PC-3 (cell line): ENCODE data around the gene TUBB. TPM values are rescaled to one million over a fixed set of nuclear protein-coding genes. Genes with fewer than 3 reads are reported as not detected.

Experiments used
- ATAC-seq: fragments of 200-7000 bp; cut with Tn5 transposase; 2 replicates; pipeline ENCODE4 v1.9.1; 2020; ENCODE audit warnings: mild to moderate bottlenecking, moderate library complexity
- BruUV-seq: library from RNA; stranded (reverse); fragments of 400-500 nt; replicated peaks from 2 replicates; lab custom pipeline; 2021; lab: Mats Ljungman, UMichigan
- CTCF ChIA-PET: fragments of 300-600 bp; sonication (Branson Sonifier 250); formaldehyde crosslinking; loops from one replicate; lab custom pipeline; 2022; ENCODE audit warnings: antibody characterized with exemption; lab: Charles Lee
- POLR2A ChIA-PET: fragments of 300-600 bp; sonication (Branson Sonifier 250); formaldehyde crosslinking; loops from one replicate; lab custom pipeline; 2022; ENCODE audit warnings: antibody characterized with exemption; ENCODE audit not compliant: unreplicated experiment; lab: Charles Lee
- DNase-seq: peaks from one replicate; pipeline ENCODE4 v3.0.0-alpha.2; 2015
- H2AFZ ChIP-seq: fragments of 300-600 bp; sonication (generic); 2 replicates; pipeline ENCODE4 v1.6.0; 2016; ENCODE audit warnings: antibody characterized with exemption, low read length
- H3F3A ChIP-seq: fragments of 300-600 bp; sonication (generic); one replicate; pipeline ENCODE4 v1.6.0; 2017; ENCODE audit warnings: antibody characterized with exemption, low read length, control low read depth, mild to moderate bottlenecking; ENCODE audit not compliant: unreplicated experiment
- H3K27ac ChIP-seq: fragments of 300-600 bp; sonication (generic); 2 replicates; pipeline ENCODE4 v1.5.1; 2016; ENCODE audit warnings: mild to moderate bottlenecking, low read length
- H3K27me3 ChIP-seq: fragments of 300-600 bp; sonication (generic); 2 replicates; pipeline ENCODE4 v1.6.1; 2016; ENCODE audit warnings: low read length, mixed read lengths
- H3K36me3 ChIP-seq: fragments of 300-600 bp; sonication (generic); 2 replicates; pipeline ENCODE4 v1.6.1; 2016; ENCODE audit warnings: low read depth, mixed run types, low read length, mixed read lengths
- H3K4me1 ChIP-seq: fragments of 300-600 bp; sonication (generic); 2 replicates; pipeline ENCODE4 v1.5.1; 2016; ENCODE audit warnings: low read length; ENCODE audit not compliant: insufficient read depth
- H3K4me2 ChIP-seq: fragments of 300-600 bp; sonication (generic); 2 replicates; pipeline ENCODE4 v1.6.0; 2016; ENCODE audit warnings: low read length
- H3K4me3 ChIP-seq: fragments of 300-600 bp; sonication (generic); 2 replicates; pipeline ENCODE4 v1.5.1; 2016; ENCODE audit warnings: mild to moderate bottlenecking, low read length, mixed read lengths
- H3K79me2 ChIP-seq: fragments of 300-600 bp; sonication (generic); 2 replicates; pipeline ENCODE4 v1.6.1; 2017; ENCODE audit warnings: low read length, mixed read lengths
- H3K9ac ChIP-seq: fragments of 300-600 bp; sonication (generic); 2 replicates; pipeline ENCODE4 v1.6.0; 2016; ENCODE audit warnings: mild to moderate bottlenecking, low read length
- H3K9me2 ChIP-seq: fragments of 300-600 bp; sonication (generic); replicated peaks from 2 replicates; pipeline ENCODE4 v1.6.1; 2016; ENCODE audit warnings: mixed run types, low read length, mixed read lengths
- H3K9me3 ChIP-seq: fragments of 300-600 bp; sonication (generic); 2 replicates; pipeline ENCODE4 v1.6.1; 2016; ENCODE audit warnings: low read length, mixed read lengths
- H4K20me1 ChIP-seq: fragments of 300-600 bp; sonication (generic); 2 replicates; pipeline ENCODE4 v1.6.1; 2016; ENCODE audit warnings: low read length, mixed read lengths
- CTCF ChIP-seq: fragments of 300-600 bp; sonication (generic); conservative IDR thresholded peaks from 2 replicates; pipeline ENCODE4 v1.5.1; 2017; ENCODE audit warnings: antibody characterized with exemption, low read depth, mild to moderate bottlenecking, low read length
- EZH2 ChIP-seq: fragments of 300-600 bp; sonication (generic); IDR thresholded peaks from one replicate; pipeline ENCODE4 v1.6.1; 2017; ENCODE audit warnings: antibody characterized with exemption, mild to moderate bottlenecking, low read length; ENCODE audit not compliant: unreplicated experiment
- EZH2phosphoT487 ChIP-seq: fragments of 300-600 bp; sonication (generic); IDR thresholded peaks from 2 replicates; pipeline ENCODE4 v1.6.1; 2018; ENCODE audit warnings: mild to moderate bottlenecking, antibody characterized with exemption, low read length, borderline replicate concordance
- intact Hi-C: fragments of 100-400 bp; cut with micrococcal nuclease; formaldehyde crosslinking; loops from 2 replicates; pipeline ENCODE4 v1.9.0; 2023
- total RNA-seq: library from RNA; depleted of rRNA; stranded (reverse); fragments of >200 nt; gene quantifications from 2 replicates; pipeline ENCODE4 v1.2.3, GENCODE V29; 2014

The TUBB gene
- total RNA-seq, 1 experiment from 2014 or later, result 1,398 TPM

- intact Hi-C loops, result no loop called here
- no peak overlapping the region for H3K4me3 ChIP-seq
These were observed 10.9 kb upstream of the TUBB start for GRCh38 chr6:30709101-30709868.

GRCh38 chr6:30711758-30712380 lies 8.3 kb upstream of the TUBB start:
- H3K9me2 ChIP-seq, result no peaks in the 10 kb centered on the region
- no TSS peak for BruUV-seq
- DNase-seq, result no peak
- ChIA-PET CTCF (no interaction called here), POLR2A (no interaction called here)
- no peaks in the 10 kb centered on the region for H3K9me3 ChIP-seq
- intact Hi-C loops, result no loop called here
- ATAC-seq, result no peak
- H3K79me2 ChIP-seq, result peaks cover 20% of the 10 kb centered on the region
- no peaks in the 10 kb centered on the region for H3K27me3 ChIP-seq
- H3F3A ChIP-seq, result no peaks in the 10 kb centered on the region
- H3K27ac ChIP-seq, result no peak overlapping the region
- H4K20me1 ChIP-seq, result no peaks in the 10 kb centered on the region
- TF ChIP-seq EZH2, result no peak
- no peak for TF ChIP-seq CTCF
- TF ChIP-seq EZH2phosphoT487, result no peak
- no peak overlapping the region for H2AFZ ChIP-seq
- no peak overlapping the region for H3K4me2 ChIP-seq
- no peak overlapping the region for H3K4me3 ChIP-seq
- H3K36me3 ChIP-seq, result peaks cover 25% of the 10 kb centered on the region
- no peak overlapping the region for H3K9ac ChIP-seq
- H3K4me1 ChIP-seq, result peaks cover 12% of the 10 kb centered on the region

More at GRCh38 chr6:30709101-30709868, 10.9 kb upstream of the TUBB start:
- DNase-seq (no peak), ATAC-seq (no peak)
- ChIA-PET CTCF (no interaction called here), POLR2A (no interaction called here)
- no peaks in the 10 kb centered on the region for H3K9me3 ChIP-seq
- no peak overlapping the region for H3K9ac ChIP-seq
- no peaks in the 10 kb centered on the region for H3K79me2 ChIP-seq
- TF ChIP-seq EZH2 (no peak), EZH2phosphoT487 (no peak), CTCF (no peak)
- H3K27ac ChIP-seq, result no peak overlapping the region
- H3K36me3 ChIP-seq, result peaks cover 26% of the 10 kb centered on the region
- no peaks in the 10 kb centered on the region for H3K27me3 ChIP-seq
- H3F3A ChIP-seq, result no peaks in the 10 kb centered on the region
- H4K20me1 ChIP-seq, result no peaks in the 10 kb centered on the region
- H3K9me2 ChIP-seq, result no peaks in the 10 kb centered on the region
- no TSS peak for BruUV-seq
- no peak overlapping the region for H3K4me2 ChIP-seq
- no peak overlapping the region for H2AFZ ChIP-seq
- no peaks in the 10 kb centered on the region for H3K4me1 ChIP-seq

- no peak for ATAC-seq
- POLR2A ChIA-PET, result interaction anchor here (0.6 kb wide), 1 partner anchor 95 kb away, joined by 3 read pairs; the partner anchor contains the start of genes MRPS18B and PPP1R10
These were observed 7.7 kb upstream of the TUBB start for GRCh38 chr6:30712441-30712945.

More at GRCh38 chr6:30712441-30712945, 7.7 kb upstream of the TUBB start:
- DNase-seq, result no peak
- Histone ChIP-seq H3K9me3 (no peaks in the 10 kb centered on the region), H4K20me1 (no peaks in the 10 kb centered on the region), H3K36me3 (peaks cover 22% of the 10 kb centered on the region), H3K79me2 (peaks cover 21% of the 10 kb centered on the region), H3K27me3 (no peaks in the 10 kb centered on the region), H3K9me2 (no peaks in the 10 kb centered on the region), H3K27ac (no peak overlapping the region), H2AFZ (no peak overlapping the region), H3K4me2 (no peak overlapping the region), H3K4me1 (peaks cover 12% of the 10 kb centered on the region), H3K4me3 (no peak overlapping the region), H3K9ac (no peak overlapping the region), H3F3A (no peaks in the 10 kb centered on the region)
- intact Hi-C loops, result no loop called here
- no TSS peak for BruUV-seq
- TF ChIP-seq CTCF (no peak), EZH2phosphoT487 (no peak), EZH2 (no peak)
- CTCF ChIA-PET, result no interaction called here
